CD4-positive, CD25-positive, alpha-beta regulatory T cell (primary cell): ENCODE results near the gene NPFF. TPM values are rescaled to one million over a fixed set of nuclear protein-coding genes. Genes with fewer than 3 reads are reported as not detected.

Experiments
- ATAC-seq, 2 donors: fragments of 150-1000 bp; cut with Tn5 transposase; one replicate each; pipeline ENCODE4 v1.10.0; 2021; ENCODE audit warnings: low read depth in 2 of 2, moderate number of reproducible peaks in 2 of 2, moderate library complexity in 1 of 2
- DNase-seq, 3 donors: peaks; one replicate each; pipeline versions ENCODE4 v3.0.0 to v3.0.0-alpha.2; 2012 to 2022; ENCODE audit warnings: mixed read lengths in 1 of 3
- H3K27ac ChIP-seq: one replicate; pipeline ENCODE4 v1.7.0; 2013; ENCODE audit warnings: mild to moderate bottlenecking, low read length; ENCODE audit not compliant: insufficient read depth, poor library complexity, severe bottlenecking
- H3K27me3 ChIP-seq: one replicate; pipeline ENCODE4 v1.7.0; 2013; ENCODE audit warnings: low read length; ENCODE audit not compliant: control insufficient read depth, insufficient read depth
- H3K36me3 ChIP-seq: one replicate; pipeline ENCODE4 v1.7.0; 2013; ENCODE audit warnings: mild to moderate bottlenecking, low read length, moderate library complexity; ENCODE audit not compliant: control insufficient read depth, insufficient read depth
- H3K4me1 ChIP-seq: 2 replicates; pipeline ENCODE4 v1.7.0; 2013; ENCODE audit warnings: mild to moderate bottlenecking, low read length; ENCODE audit not compliant: insufficient read depth, control insufficient read depth, poor library complexity, severe bottlenecking
- H3K4me3 ChIP-seq: one replicate; pipeline ENCODE4 v1.7.0; 2013; ENCODE audit warnings: low read depth, mild to moderate bottlenecking, low read length, moderate library complexity
- H3K9me3 ChIP-seq, 2 experiments: 1 replicate in 1 of 2; 2 replicates in 1 of 2; pipeline ENCODE4 v1.7.0; 2013; ENCODE audit warnings: low read length in 2 of 2, mild to moderate bottlenecking in 1 of 2, moderate library complexity in 1 of 2; ENCODE audit not compliant: control insufficient read depth in 2 of 2
- H3K27ac Mint-ChIP-seq, 3 donors: one replicate each; pipeline ENCODE4 v1.8.0; 2020 to 2022; ENCODE audit warnings: mild to moderate bottlenecking in 3 of 3, mixed read lengths in 3 of 3, moderate library complexity in 2 of 3
- H3K27me3 Mint-ChIP-seq: one replicate; pipeline ENCODE4 v1.8.0; 2022; ENCODE audit warnings: mild to moderate bottlenecking, mixed read lengths
- H3K36me3 Mint-ChIP-seq: one replicate; pipeline ENCODE4 v1.8.0; 2020; ENCODE audit warnings: mixed read lengths
- H3K4me1 Mint-ChIP-seq, 4 donors: one replicate each; pipeline ENCODE4 v1.8.0; 2020 to 2022; ENCODE audit warnings: mixed read lengths in 4 of 4, mild to moderate bottlenecking in 1 of 4
- H3K4me3 Mint-ChIP-seq, 4 donors: one replicate each; pipeline ENCODE4 v1.8.0; 2020 to 2022; ENCODE audit warnings: mild to moderate bottlenecking in 4 of 4, mixed read lengths in 4 of 4, moderate library complexity in 3 of 4
- H3K9me3 Mint-ChIP-seq, 7 donors: one replicate each; pipeline ENCODE4 v1.8.0; 2020 to 2022; ENCODE audit warnings: mixed read lengths in 7 of 7, mild to moderate bottlenecking in 3 of 7, moderate library complexity in 2 of 7
- polyA plus RNA-seq, 4 donors: library from polyadenylated mRNA; unstranded; fragments of 300-500 nt; fragmentation: Illumina TruSeq; gene quantifications; one replicate each; pipeline ENCODE4 v1.2.3, GENCODE V29; 2021
- total RNA-seq: library from RNA; stranded (reverse); gene quantifications from one replicate; pipeline ENCODE4 v1.2.3, GENCODE V29; 2022

Gene NPFF
- total and polyA plus RNA-seq, 5 donors from 2014 or later, result not detected

- H3K27me3 Mint-ChIP-seq, result no peaks in the 10 kb centered on the region
- no peak overlapping the region for H3K4me3 Mint-ChIP-seq
- H3K4me1 ChIP-seq, result no peaks in the 10 kb centered on the region
- H3K4me1 Mint-ChIP-seq, result peaks cover 7 to 13% (median 9%) of the 10 kb centered on the region in 4 donors
- ATAC-seq (no peak), DNase-seq (no peak)
- no peaks in the 10 kb centered on the region for H3K27me3 ChIP-seq
- no peaks in the 10 kb centered on the region for H3K9me3 Mint-ChIP-seq
- no peak overlapping the region for H3K4me3 ChIP-seq
- H3K27ac Mint-ChIP-seq, result peak overlapping the region in 1 of 3 donors; percentile 20
- peaks cover 29% of the 10 kb centered on the region for H3K36me3 Mint-ChIP-seq
- H3K27ac ChIP-seq, result no peak overlapping the region
- H3K9me3 ChIP-seq, result no peaks in the 10 kb centered on the region
- peaks cover 58% of the 10 kb centered on the region for H3K36me3 ChIP-seq
Measured at GRCh38 chr12:53539526-53539925, 32.2 kb upstream of the NPFF start.

- DNase-seq (no peak), ATAC-seq (no peak)
- H3K27me3 Mint-ChIP-seq, result no peaks in the 10 kb centered on the region
- Histone ChIP-seq H3K36me3 (peaks cover 70% of the 10 kb centered on the region), H3K4me1 (no peaks in the 10 kb centered on the region), H3K4me3 (no peak overlapping the region), H3K27ac (no peak overlapping the region), H3K9me3 (no peaks in the 10 kb centered on the region), H3K27me3 (no peaks in the 10 kb centered on the region)
- H3K36me3 Mint-ChIP-seq, result peaks cover 33% of the 10 kb centered on the region
- H3K4me1 Mint-ChIP-seq, result peaks cover 0 to 3% (median 1%) of the 10 kb centered on the region in 4 donors
- no peak overlapping the region for H3K4me3 Mint-ChIP-seq
- peak overlapping the region in 1 of 3 donors; percentile 67 for H3K27ac Mint-ChIP-seq
- no peaks in the 10 kb centered on the region for H3K9me3 Mint-ChIP-seq
Measured at GRCh38 chr12:53538209-53538689, 31.0 kb upstream of the NPFF start.

DNA sequence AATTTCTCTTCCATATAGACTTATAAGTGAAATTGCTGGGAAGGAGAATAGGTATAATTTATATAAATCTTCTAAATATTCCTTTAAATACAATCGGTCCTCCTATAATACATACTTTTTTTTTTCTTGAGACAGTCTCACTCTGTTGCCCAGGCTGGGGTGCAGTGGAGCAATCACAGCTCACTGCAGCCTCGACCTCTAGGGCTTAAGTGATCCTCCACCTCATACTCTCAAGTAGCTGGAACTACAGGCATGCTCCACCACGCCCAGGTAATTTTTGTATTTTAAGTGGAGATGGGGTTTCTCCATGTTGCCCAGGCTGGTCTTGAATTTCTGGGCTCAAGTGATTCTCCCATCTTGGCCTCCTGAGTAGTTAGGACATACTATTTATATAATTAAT, 29.7 kb upstream of the NPFF start:
- no peak overlapping the region for H3K4me3 ChIP-seq
- Mint-ChIP-seq H3K36me3 (peaks cover 44% of the 10 kb centered on the region), H3K27me3 (no peaks in the 10 kb centered on the region), H3K27ac (no peak overlapping the region), H3K9me3 (no peaks in the 10 kb centered on the region), H3K4me3 (no peak overlapping the region), H3K4me1 (peaks cover 0 to 3% (median 0%) of the 10 kb centered on the region in 4 donors)
- H3K9me3 ChIP-seq, result no peaks in the 10 kb centered on the region
- no peaks in the 10 kb centered on the region for H3K27me3 ChIP-seq
- peaks cover 70% of the 10 kb centered on the region for H3K36me3 ChIP-seq
- no peak overlapping the region for H3K27ac ChIP-seq
- DNase-seq, result no peak
- H3K4me1 ChIP-seq, result no peaks in the 10 kb centered on the region
- no peak for ATAC-seq

- no peak overlapping the region for H3K27ac ChIP-seq
- ATAC-seq, result no peak
- no peak overlapping the region for H3K4me3 ChIP-seq
- no peaks in the 10 kb centered on the region for H3K27me3 Mint-ChIP-seq
- H3K4me1 Mint-ChIP-seq, result no peaks in the 10 kb centered on the region
- H3K9me3 ChIP-seq, result no peaks in the 10 kb centered on the region
- no peaks in the 10 kb centered on the region for H3K4me1 ChIP-seq
- DNase-seq, result no peak
- no peaks in the 10 kb centered on the region for H3K27me3 ChIP-seq
- H3K36me3 Mint-ChIP-seq, result peaks cover 45% of the 10 kb centered on the region
- H3K36me3 ChIP-seq, result peaks cover 74% of the 10 kb centered on the region
- H3K4me3 Mint-ChIP-seq, result no peak overlapping the region
- no peaks in the 10 kb centered on the region for H3K9me3 Mint-ChIP-seq
- H3K27ac Mint-ChIP-seq, result no peak overlapping the region
Measured at GRCh38 chr12:53533471-53533870, 26.2 kb upstream of the NPFF start.

DNA sequence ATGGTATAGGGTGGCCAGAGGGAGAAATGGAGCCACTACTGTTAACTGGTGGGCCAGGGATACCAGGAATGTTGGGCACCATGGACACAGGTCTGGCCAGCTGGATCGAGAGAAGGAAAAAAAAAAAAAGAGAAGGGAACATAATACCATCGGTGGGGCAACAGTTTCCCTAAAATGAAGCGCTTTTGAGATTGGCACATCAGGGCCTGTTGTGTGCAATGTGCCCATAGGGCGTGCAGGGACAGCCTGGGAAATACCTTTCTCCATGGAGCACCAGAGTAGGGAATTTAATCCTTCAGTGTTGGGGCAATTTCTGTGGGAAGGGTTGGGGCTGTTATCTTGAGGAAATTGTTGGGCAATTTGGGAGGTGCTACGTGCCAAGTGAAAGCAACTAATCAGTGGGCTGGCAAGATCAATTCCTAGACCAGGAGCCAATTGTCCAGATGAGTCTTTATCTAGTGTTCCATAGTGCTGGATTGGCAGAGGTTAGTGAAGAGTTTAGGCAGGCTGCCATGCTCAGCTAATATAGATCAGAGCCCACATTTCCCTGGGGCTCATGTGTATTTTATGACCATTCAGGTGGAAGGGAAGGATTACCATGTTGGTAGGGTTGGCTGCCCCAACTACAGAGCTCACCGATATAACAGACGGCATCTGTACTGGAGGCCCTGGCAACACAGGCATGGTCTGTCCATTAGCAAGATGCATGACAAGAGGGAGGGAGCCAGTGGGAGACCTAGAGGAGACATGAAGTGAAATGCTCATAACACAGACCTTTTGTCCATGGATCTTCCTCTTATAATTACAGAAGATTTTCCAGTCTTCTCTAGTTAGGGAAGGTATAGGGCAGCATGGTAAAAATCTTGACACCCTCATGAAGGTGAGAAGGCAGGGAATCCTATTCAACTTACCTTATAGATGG, 25.5 kb upstream of the NPFF start:
- Mint-ChIP-seq H3K36me3 (peaks cover 45% of the 10 kb centered on the region), H3K27me3 (no peaks in the 10 kb centered on the region), H3K4me3 (no peak overlapping the region), H3K27ac (no peak overlapping the region), H3K9me3 (no peaks in the 10 kb centered on the region), H3K4me1 (no peaks in the 10 kb centered on the region)
- no peaks in the 10 kb centered on the region for H3K27me3 ChIP-seq
- no peak overlapping the region for H3K4me3 ChIP-seq
- H3K9me3 ChIP-seq, result no peaks in the 10 kb centered on the region
- H3K4me1 ChIP-seq, result no peaks in the 10 kb centered on the region
- DNase-seq (no peak), ATAC-seq (no peak)
- H3K27ac ChIP-seq, result no peak overlapping the region
- peaks cover 70% of the 10 kb centered on the region for H3K36me3 ChIP-seq

DNA sequence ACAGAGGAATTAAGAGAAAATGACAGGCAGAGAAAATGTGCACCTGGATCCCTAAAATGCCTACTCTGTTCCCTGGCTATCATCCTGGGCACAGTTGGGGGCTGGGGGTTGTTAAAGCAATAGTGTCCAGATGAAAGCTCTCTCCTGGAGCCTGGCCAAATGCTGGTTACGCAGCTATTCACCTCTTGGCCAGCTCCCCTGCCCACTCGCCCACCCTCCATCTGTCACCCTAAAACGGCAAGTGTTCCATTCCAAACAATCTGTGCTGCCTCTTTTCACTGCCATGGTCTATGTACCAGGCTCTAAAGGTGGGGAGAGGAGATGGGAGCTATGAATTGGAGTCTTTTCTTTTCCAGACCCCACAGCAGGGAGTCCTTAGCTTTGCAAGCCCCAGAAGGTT, 24.7 kb upstream of the NPFF start:
- H3K27ac Mint-ChIP-seq, result no peak overlapping the region
- H3K36me3 Mint-ChIP-seq, result peaks cover 39% of the 10 kb centered on the region

GRCh38 chr12:53530920-53531319, 23.6 kb upstream of the NPFF start:
- H3K36me3 Mint-ChIP-seq, result peaks cover 36% of the 10 kb centered on the region
- H3K4me3 Mint-ChIP-seq, result no peak overlapping the region
- H3K36me3 ChIP-seq, result peaks cover 61% of the 10 kb centered on the region

More for the DNA sequence above, 24.7 kb upstream of the NPFF start:
- Histone ChIP-seq H3K36me3 (peaks cover 64% of the 10 kb centered on the region), H3K4me3 (no peak overlapping the region), H3K27ac (no peak overlapping the region), H3K4me1 (no peaks in the 10 kb centered on the region), H3K9me3 (no peaks in the 10 kb centered on the region), H3K27me3 (no peaks in the 10 kb centered on the region)
- Mint-ChIP-seq H3K27me3 (no peaks in the 10 kb centered on the region), H3K4me3 (no peak overlapping the region), H3K4me1 (no peaks in the 10 kb centered on the region), H3K9me3 (no peaks in the 10 kb centered on the region)
- ATAC-seq, result no peak
- DNase-seq, result no peak

DNA sequence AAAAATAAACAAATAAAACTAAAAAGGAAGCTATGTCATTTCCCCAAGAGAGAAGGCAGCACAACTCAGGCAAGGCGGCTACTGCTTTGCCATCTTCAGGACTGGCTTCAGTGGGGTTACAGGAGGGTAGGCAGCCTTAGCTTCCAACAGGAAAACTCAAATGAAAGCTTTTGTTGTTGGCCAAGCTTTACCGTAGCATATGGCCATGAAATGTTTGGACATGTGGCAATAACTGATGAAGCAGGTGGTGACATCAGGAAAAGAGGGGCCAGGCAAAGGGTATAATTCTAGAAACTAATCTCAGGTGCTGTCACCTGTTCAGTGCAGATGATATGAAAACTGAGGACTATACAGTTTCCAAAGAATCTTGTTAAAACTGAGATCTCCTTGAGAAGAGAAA, 22.8 kb upstream of the NPFF start:
- Mint-ChIP-seq H3K4me1 (no peaks in the 10 kb centered on the region), H3K27ac (no peak overlapping the region), H3K9me3 (no peaks in the 10 kb centered on the region), H3K36me3 (peaks cover 30% of the 10 kb centered on the region), H3K27me3 (no peaks in the 10 kb centered on the region), H3K4me3 (no peak overlapping the region)
- H3K36me3 ChIP-seq, result peaks cover 57% of the 10 kb centered on the region
- ATAC-seq (no peak), DNase-seq (no peak)
- no peak overlapping the region for H3K4me3 ChIP-seq
- no peaks in the 10 kb centered on the region for H3K4me1 ChIP-seq
- no peaks in the 10 kb centered on the region for H3K9me3 ChIP-seq
- no peaks in the 10 kb centered on the region for H3K27me3 ChIP-seq
- H3K27ac ChIP-seq, result no peak overlapping the region

More at GRCh38 chr12:53530920-53531319, 23.6 kb upstream of the NPFF start:
- H3K27ac ChIP-seq, result no peak overlapping the region
- H3K4me1 ChIP-seq, result no peaks in the 10 kb centered on the region
- H3K27ac Mint-ChIP-seq, result no peak overlapping the region
- DNase-seq (no peak), ATAC-seq (no peak)
- no peaks in the 10 kb centered on the region for H3K9me3 Mint-ChIP-seq
- no peaks in the 10 kb centered on the region for H3K4me1 Mint-ChIP-seq
- no peak overlapping the region for H3K4me3 ChIP-seq
- H3K27me3 Mint-ChIP-seq, result no peaks in the 10 kb centered on the region
- H3K9me3 ChIP-seq, result no peaks in the 10 kb centered on the region
- no peaks in the 10 kb centered on the region for H3K27me3 ChIP-seq
